ENCODE data around the gene ZNF319.

DNA sequence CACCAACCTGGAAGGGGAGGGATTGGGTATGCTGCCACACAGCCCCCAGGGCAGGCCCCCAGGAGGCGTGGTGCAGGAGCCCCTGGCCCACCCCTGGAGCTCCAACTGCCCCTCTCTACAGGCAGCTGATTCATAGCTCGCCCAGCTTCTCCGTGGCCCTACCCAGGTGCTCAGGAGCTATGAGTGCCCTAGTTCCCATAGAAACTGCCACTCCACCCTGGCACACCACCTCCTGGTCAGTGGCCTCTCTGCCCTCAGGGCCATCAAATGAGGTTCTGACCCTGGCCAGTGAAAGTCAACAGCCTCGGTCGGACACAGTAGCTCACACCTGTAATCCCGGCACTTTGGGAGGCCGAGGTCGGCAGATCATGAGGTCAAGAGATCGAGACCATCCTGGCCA, 47.6 kb downstream of the ZNF319 start:
- no peak for TF ChIP-seq CTCF (IDR thresholded peaks at IDR 0.05; ENCODE audit: insufficient read depth, low read depth, low read length)
- TF ChIP-seq EZH2 (IDR thresholded peaks at IDR 0.05; ENCODE audit: insufficient read depth, low read length), result no peak

All from astrocyte (in vitro differentiated cells and primary cell).